K562 (cell line): Measurements from ENCODE around the gene KLHL22. TPM values are rescaled to one million over a fixed set of nuclear protein-coding genes. Genes with fewer than 3 reads are reported as not detected.
A peak's percentile ranks its signal among the peaks of the same experiment; 100 is the strongest.

Experiments
- BRD4 ChIP-seq: fragments of 200-600 bp; sonication (generic); IDR thresholded peaks from 2 replicates; pipeline ENCODE4 v1.6.1; 2017; ENCODE audit warnings: inconsistent platforms
- C11orf30 ChIP-seq: fragments of 450-650 bp; IDR thresholded peaks from 2 replicates; pipeline ENCODE4 v1.6.1; 2016; ENCODE audit warnings: low read depth, mild to moderate bottlenecking
- CREB5 ChIP-seq: fragments of 250-450 bp; sonication (Bioruptor Pico); IDR thresholded peaks from 2 replicates; pipeline ENCODE4 v1.5.0; 2020; ENCODE audit warnings: mild to moderate bottlenecking
- E2F6 ChIP-seq, 2 experiments: IDR thresholded peaks; 2 replicates each; pipeline ENCODE4 v1.6.1; 2011; ENCODE audit warnings: borderline replicate concordance in 1 of 2, control low read depth in 1 of 2, low read depth in 1 of 2, low read length in 1 of 2, mild to moderate bottlenecking in 1 of 2, mixed read lengths in 1 of 2, moderate library complexity in 1 of 2; ENCODE audit not compliant: insufficient read depth in 1 of 2, insufficient read length in 1 of 2, poor library complexity in 1 of 2, severe bottlenecking in 1 of 2; ENCODE audit errors: extremely low read depth in 1 of 2
- E2F8 ChIP-seq: fragments of 450-650 bp; IDR thresholded peaks from 2 replicates; pipeline ENCODE4 v1.7.1; 2018; ENCODE audit warnings: mild to moderate bottlenecking, low read depth; ENCODE audit not compliant: partially characterized antibody
- ETV1 ChIP-seq: fragments of 450-650 bp; conservative IDR thresholded peaks from 2 replicates; pipeline ENCODE4 v1.6.1; 2016; ENCODE audit warnings: missing genetic modification characterization, control low read depth, low read depth, missing compliant biosample characterization
- KLF1 ChIP-seq: fragments of 450-650 bp; IDR thresholded peaks from 2 replicates; pipeline ENCODE4 v1.6.1; 2016; ENCODE audit warnings: missing genetic modification characterization, missing compliant biosample characterization
- MEF2A ChIP-seq: IDR thresholded peaks from 2 replicates; pipeline ENCODE4 v1.6.1; 2011; ENCODE audit warnings: low read depth, mild to moderate bottlenecking, low read length, moderate library complexity; ENCODE audit not compliant: control insufficient read depth
- NKRF ChIP-seq: fragments of 450-650 bp; IDR thresholded peaks from 2 replicates; pipeline ENCODE4 v1.6.1; 2016; ENCODE audit warnings: borderline replicate concordance
- PHB2 ChIP-seq: fragments of 450-650 bp; IDR thresholded peaks from 2 replicates; pipeline ENCODE4 v1.6.1; 2017; ENCODE audit warnings: low read depth
- POLR2A ChIP-seq: fragments of 450-650 bp; conservative IDR thresholded peaks from 2 replicates; pipeline ENCODE4 v1.6.1; 2016
- PRMT5 ChIP-seq: sonication (generic); formaldehyde crosslinking; IDR thresholded peaks from 2 replicates; pipeline ENCODE4 v1.5.0; 2020; ENCODE audit warnings: missing genetic modification reagents
- RBM25 ChIP-seq: fragments of 200-400 bp; formaldehyde crosslinking; IDR thresholded peaks from 2 replicates; pipeline ENCODE4 v1.6.1; 2018; ENCODE audit warnings: low read length, low read depth, moderate library complexity; ENCODE audit not compliant: severe bottlenecking
- RNF2 ChIP-seq: sonication (generic); IDR thresholded peaks from 2 replicates; pipeline ENCODE4 v1.6.1; 2016
- XRCC3 ChIP-seq: fragments of 450-650 bp; IDR thresholded peaks from 2 replicates; pipeline ENCODE4 v1.6.1; 2017; ENCODE audit warnings: mild to moderate bottlenecking, moderate library complexity
- ZBTB43 ChIP-seq: sonication (generic); formaldehyde crosslinking; IDR thresholded peaks from 2 replicates; pipeline ENCODE4 v1.8.0; 2023; ENCODE audit warnings: mild to moderate bottlenecking, missing genetic modification reagents
- ZBTB9 ChIP-seq: fragments of 450-650 bp; formaldehyde crosslinking; IDR thresholded peaks from 2 replicates; pipeline ENCODE4 v1.4.0; 2020; ENCODE audit warnings: mild to moderate bottlenecking, moderate library complexity
- ZKSCAN3 ChIP-seq: fragments of 250-450 bp; sonication (Bioruptor Pico); IDR thresholded peaks from 2 replicates; pipeline ENCODE4 v1.4.0; 2020
- ZNF584 ChIP-seq: fragments of 200-800 bp; sonication (Bioruptor generic); IDR thresholded peaks from 2 replicates; pipeline ENCODE4 v1.6.1; 2016; ENCODE audit warnings: low read depth, mild to moderate bottlenecking, missing genetic modification characterization, missing compliant biosample characterization
- polyA plus RNA-seq, 8 experiments: library from polyadenylated mRNA; depleted of rRNA in 4 of 8; stranded (reverse) in 5 of 8; unstranded in 3 of 8; fragments of >200 nt; fragmentation: Nextera tagmentation in 2 of 8; fragmentation: Illumina TruSeq in 1 of 8; extraction: Ambion mirVana in 2 of 8; extraction: Trizol in 1 of 8; gene quantifications; 2 replicates each; pipeline versions ENCODE4 v1.2.1 to v1.2.3, GENCODE V29; 2011 to 2014; ENCODE audit warnings: inconsistent platforms in 1 of 8, missing spikeins in 1 of 8
- total RNA-seq, 7 experiments: library from RNA; depleted of rRNA in 6 of 7; stranded (reverse); fragments of >200 nt in 6 of 7; fragmentation: Illumina TruSeq in 2 of 7; extraction: Trizol in 2 of 7; gene quantifications; 2 replicates each; pipeline versions ENCODE4 v1.2.1 to v1.2.3, GENCODE V29; 2011 to 2021; ENCODE audit warnings: low replicate concordance in 1 of 7

The KLHL22 gene
- total and polyA plus RNA-seq, 9 of the 15 experiments (the other 6 are each of a cell fraction or from before 2014, with no cell fraction given), result 1.3 to 25.6 (median 15.2) TPM

- no peak for TF ChIP-seq PHB2
- no peak for TF ChIP-seq PRMT5 (CRISPR knock-in tag)
- TF ChIP-seq ZBTB43 (CRISPR knock-in tag), result no peak
- TF ChIP-seq C11orf30, result no peak
- no peak for TF ChIP-seq XRCC3
- no peak for TF ChIP-seq MEF2A
- TF ChIP-seq ZKSCAN3 (CRISPR knock-in tag), result peak; percentile 19; the same call in 1 of the 2 replicates
- no peak for TF ChIP-seq RBM25
- no peak for TF ChIP-seq E2F6 (IDR thresholded peaks at IDR 0.05; ENCODE audit: borderline replicate concordance in 1 of 2, extremely low read depth in 1 of 2, insufficient read depth in 1 of 2, insufficient read length in 1 of 2, low read depth in 1 of 2, low read length in 1 of 2, poor library complexity in 1 of 2, severe bottlenecking in 1 of 2)
- TF ChIP-seq ZNF584 (CRISPR knock-in tag), result no peak
- no peak for TF ChIP-seq BRD4
- no peak for TF ChIP-seq E2F8
- TF ChIP-seq NKRF, result no peak
- TF ChIP-seq POLR2A, result no peak
- TF ChIP-seq CREB5, result no peak
- no peak for TF ChIP-seq KLF1
- no peak for TF ChIP-seq ETV1
- no peak for TF ChIP-seq RNF2
- no peak for TF ChIP-seq ZBTB9 (CRISPR knock-in tag)
Measured at GRCh38 chr22:20439928-20440575, 55.5 kb downstream of the KLHL22 start (continued).
